ENCODE results near the gene CORO2B.
A peak's percentile ranks its signal among the peaks of the same experiment; 100 is the strongest.

Gene CORO2B

GRCh38 chr15:68574629-68575028 is 4.2 kb upstream of the CORO2B start:
- no peak for DNase-seq

GRCh38 chr15:68576235-68576892 is 2.4 kb upstream of the CORO2B start:
- DNase-seq: no peak

- DNase-seq: peak; percentile 32
Measured at GRCh38 chr15:68578175-68578979, 416 bp upstream of the CORO2B start.

- no peak for DNase-seq
Measured at GRCh38 chr15:68580026-68580882, 1.5 kb downstream of the CORO2B start.

GRCh38 chr15:68580883-68581155 is 2.0 kb downstream of the CORO2B start:
- DNase-seq: no peak

GRCh38 chr15:68581725-68582124 is 2.9 kb downstream of the CORO2B start:
- no peak for DNase-seq

- no peak for DNase-seq
Measured at GRCh38 chr15:68582236-68582635, 3.4 kb downstream of the CORO2B start.

- no peak for DNase-seq
Measured at GRCh38 chr15:68582864-68583263, 4.1 kb downstream of the CORO2B start.

- DNase-seq: no peak
Measured at GRCh38 chr15:68583321-68583720, 4.5 kb downstream of the CORO2B start.

GRCh38 chr15:68583936-68584755 is 5.4 kb downstream of the CORO2B start:
- DNase-seq: no peak

- DNase-seq: no peak
Measured at GRCh38 chr15:68584756-68585573, 6.2 kb downstream of the CORO2B start.

- DNase-seq: no peak
Measured at GRCh38 chr15:68585574-68586273, 6.9 kb downstream of the CORO2B start.

- no peak for DNase-seq
Measured at GRCh38 chr15:68586274-68586961, 7.6 kb downstream of the CORO2B start.

GRCh38 chr15:68587769-68588385 is 9.1 kb downstream of the CORO2B start:
- DNase-seq: no peak

GRCh38 chr15:68589053-68589452 is 10.3 kb downstream of the CORO2B start:
- no peak for DNase-seq

- no peak for DNase-seq
Measured at GRCh38 chr15:68589783-68590710, 11.3 kb downstream of the CORO2B start.

- DNase-seq: no peak
Measured at GRCh38 chr15:68590721-68591389, 12.1 kb downstream of the CORO2B start.

- DNase-seq: no peak
Measured at GRCh38 chr15:68592054-68592453, 13.3 kb downstream of the CORO2B start.

All from stimulated activated CD4-positive, alpha-beta T cell treated with anti-CD3 and anti-CD28 coated beads, Interleukin-4, amount 100 ng/mL, for 1 hour (primary cell).